ENCODE results near the gene EPHB2. TPM values are rescaled to one million over a fixed set of nuclear protein-coding genes. Genes with fewer than 3 reads are reported as not detected.
"Not testable (repeated sequence)": the region's sequence is repeated elsewhere in the genome, so short reads cannot be mapped to it uniquely, and the experiment has no call there.

The EPHB2 gene
- total and polyA plus RNA-seq, 7 donors: 1.2 to 38.6 (median 3.0) TPM

DNA sequence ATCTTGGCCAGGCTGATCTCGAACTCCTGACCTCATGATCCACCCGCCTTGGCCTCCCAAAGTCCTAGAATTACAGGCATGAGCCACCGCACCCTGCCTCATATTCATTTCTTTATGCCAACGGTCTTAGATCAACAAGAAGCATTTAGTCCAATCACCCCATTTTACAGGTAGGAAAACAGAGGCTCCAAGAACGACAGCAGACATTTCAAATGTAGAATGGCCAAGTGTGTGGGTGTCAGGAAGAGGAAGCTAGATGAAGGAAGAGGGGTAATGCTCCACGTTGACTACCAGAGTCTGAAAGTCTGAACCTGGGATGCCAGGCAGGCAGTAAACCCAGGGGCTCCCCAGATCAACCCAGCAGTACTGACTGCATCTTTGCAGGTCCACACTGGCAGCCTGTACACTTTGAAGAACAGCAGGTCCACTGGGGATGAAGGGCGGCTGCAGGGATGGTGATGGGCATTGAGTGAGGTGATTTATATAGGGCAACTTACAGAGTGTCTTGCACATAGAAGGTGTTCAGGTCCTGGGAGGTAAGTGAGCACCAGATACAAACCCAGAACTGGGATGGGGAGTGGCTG, 120.2 kb downstream of the EPHB2 start:
- TF ChIP-seq, protein P1, sequence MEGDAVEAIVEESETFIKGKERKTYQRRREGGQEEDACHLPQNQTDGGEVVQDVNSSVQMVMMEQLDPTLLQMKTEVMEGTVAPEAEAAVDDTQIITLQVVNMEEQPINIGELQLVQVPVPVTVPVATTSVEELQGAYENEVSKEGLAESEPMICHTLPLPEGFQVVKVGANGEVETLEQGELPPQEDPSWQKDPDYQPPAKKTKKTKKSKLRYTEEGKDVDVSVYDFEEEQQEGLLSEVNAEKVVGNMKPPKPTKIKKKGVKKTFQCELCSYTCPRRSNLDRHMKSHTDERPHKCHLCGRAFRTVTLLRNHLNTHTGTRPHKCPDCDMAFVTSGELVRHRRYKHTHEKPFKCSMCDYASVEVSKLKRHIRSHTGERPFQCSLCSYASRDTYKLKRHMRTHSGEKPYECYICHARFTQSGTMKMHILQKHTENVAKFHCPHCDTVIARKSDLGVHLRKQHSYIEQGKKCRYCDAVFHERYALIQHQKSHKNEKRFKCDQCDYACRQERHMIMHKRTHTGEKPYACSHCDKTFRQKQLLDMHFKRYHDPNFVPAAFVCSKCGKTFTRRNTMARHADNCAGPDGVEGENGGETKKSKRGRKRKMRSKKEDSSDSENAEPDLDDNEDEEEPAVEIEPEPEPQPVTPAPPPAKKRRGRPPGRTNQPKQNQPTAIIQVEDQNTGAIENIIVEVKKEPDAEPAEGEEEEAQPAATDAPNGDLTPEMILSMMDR (IDR thresholded peaks at IDR 0.05): no peak
- TF ChIP-seq EP300 (IDR thresholded peaks at IDR 0.05) (no peak), POLR2AphosphoS5 (IDR thresholded peaks at IDR 0.05) (no peak), POLR2A (IDR thresholded peaks at IDR 0.05) (no peak)
- Histone ChIP-seq H3K27me3 (no peaks in the 10 kb centered on the region), H3K9me3 (no peaks in the 10 kb centered on the region), H3K4me3 (no peak overlapping the region), H3K27ac (no peak overlapping the region), H3K36me3 (no peaks in the 10 kb centered on the region), H3K4me1 (peaks cover 0 to 19% (median 9%) of the 10 kb centered on the region in 4 donors)
- intact Hi-C loops (cut with DNase I): no loop called here
- WGBS, 2 donors: 68 to 70% methylated on average over 7 of the region's 7 CpGs
- DNase-seq: no peak

DNA sequence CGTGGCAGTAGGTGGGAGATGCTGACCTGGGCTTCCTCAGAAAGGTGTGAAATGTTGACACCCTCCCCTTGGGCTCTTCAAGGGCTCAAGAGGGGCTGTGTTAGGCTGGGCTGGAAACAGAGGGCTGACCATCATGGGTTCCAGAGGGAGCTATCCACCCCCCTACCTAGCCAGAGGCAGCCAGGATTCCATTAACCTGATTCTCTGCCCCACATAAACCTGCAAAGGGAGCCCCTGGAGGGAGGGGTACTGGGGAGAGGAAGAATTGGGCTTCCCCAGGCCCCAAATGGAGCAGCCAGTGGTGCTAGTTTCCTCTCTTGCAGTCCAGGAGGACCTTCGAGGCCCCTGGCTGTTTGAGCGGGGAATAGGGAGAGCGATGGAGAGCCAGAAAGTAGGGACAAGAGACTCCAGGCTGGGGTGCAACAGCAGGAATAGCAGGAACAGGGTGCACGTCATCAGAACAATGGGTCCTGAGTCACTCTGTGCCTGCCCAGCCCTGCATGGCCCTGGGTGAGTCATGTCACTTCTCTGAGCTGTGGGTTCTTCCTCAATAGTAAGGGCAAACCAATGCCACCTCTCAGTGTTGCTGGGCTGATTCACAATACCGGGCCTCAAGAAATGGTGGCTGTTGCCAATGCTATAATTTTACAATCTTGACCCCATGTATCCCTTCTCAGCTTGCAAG, 121.2 kb downstream of the EPHB2 start:
- 62 to 79% methylated on average over 6 of the region's 6 CpGs for WGBS, 2 donors
- no peaks in the 10 kb centered on the region for H3K27me3 ChIP-seq
- no peaks in the 10 kb centered on the region for H3K9me3 ChIP-seq
- H3K4me1 ChIP-seq: peaks cover 0 to 9% (median under 1%) of the 10 kb centered on the region in 4 donors
- H3K36me3 ChIP-seq: no peaks in the 10 kb centered on the region
- TF ChIP-seq POLR2A (IDR thresholded peaks at IDR 0.05) (no peak), POLR2AphosphoS5 (IDR thresholded peaks at IDR 0.05) (no peak), EP300 (IDR thresholded peaks at IDR 0.05) (no peak)
- TF ChIP-seq, protein P1 (IDR thresholded peaks at IDR 0.05): no peak
- intact Hi-C loops (cut with DNase I): no loop called here
- H3K27ac ChIP-seq: no peak overlapping the region
- no peak overlapping the region for H3K4me3 ChIP-seq
- DNase-seq: no peak

DNA sequence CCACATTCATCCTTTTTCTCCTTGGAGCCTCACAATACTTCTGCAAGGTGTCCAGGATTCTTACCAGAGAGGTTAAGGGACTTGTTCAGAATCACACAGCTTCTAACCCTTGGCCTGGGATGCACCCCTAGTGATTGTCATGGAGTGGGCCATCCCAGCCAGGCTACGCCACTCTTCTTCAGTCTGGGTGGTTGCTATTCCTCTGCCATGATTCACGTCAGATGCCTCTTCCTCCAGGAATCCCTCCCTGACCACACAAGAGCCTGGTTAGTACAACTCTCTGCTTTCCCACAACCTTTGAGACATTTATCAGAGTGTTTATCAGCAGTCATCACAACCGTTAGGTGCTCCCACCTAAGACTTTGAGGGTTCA, 121.8 kb downstream of the EPHB2 start:
- Histone ChIP-seq H3K9me3 (no peaks in the 10 kb centered on the region), H3K27ac (no peak overlapping the region), H3K4me1 (peaks cover 0 to 4% (median 0%) of the 10 kb centered on the region in 4 donors), H3K4me3 (no peak overlapping the region), H3K27me3 (no peaks in the 10 kb centered on the region), H3K36me3 (no peaks in the 10 kb centered on the region)
- DNase-seq: no peak
- intact Hi-C loops (cut with DNase I): no loop called here
- 86 to 89% methylated on average over 3 of the region's 3 CpGs for WGBS, 2 donors
- TF ChIP-seq, protein P1 (IDR thresholded peaks at IDR 0.05): no peak
- TF ChIP-seq POLR2AphosphoS5 (IDR thresholded peaks at IDR 0.05) (no peak), POLR2A (IDR thresholded peaks at IDR 0.05) (no peak), EP300 (IDR thresholded peaks at IDR 0.05) (no peak)

DNA sequence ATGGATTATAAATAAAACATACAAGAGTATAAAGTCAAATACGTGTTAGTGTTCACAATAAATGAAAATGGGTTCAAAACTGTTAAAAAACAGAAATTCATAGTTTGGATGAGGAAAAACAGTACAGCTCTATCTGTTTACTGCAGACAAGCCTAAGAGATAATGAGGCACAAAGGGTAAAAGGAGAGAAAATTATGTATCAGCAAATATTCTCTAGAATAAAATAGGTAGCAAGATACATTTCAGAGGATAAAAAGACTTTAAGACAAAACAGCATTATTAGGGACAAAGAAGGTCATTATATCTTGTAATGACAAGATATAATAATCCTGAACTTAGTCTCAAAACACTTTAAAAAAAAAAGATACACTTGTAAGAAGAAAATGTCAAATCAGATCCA, 123.1 kb downstream of the EPHB2 start:
- H3K4me3 ChIP-seq: no peak overlapping the region
- no peaks in the 10 kb centered on the region for H3K9me3 ChIP-seq
- H3K27ac ChIP-seq: no peak overlapping the region
- intact Hi-C loops (cut with DNase I): no loop called here
- 87 to 93% methylated on average over 1 of the region's 1 CpG for WGBS, 2 donors
- H3K36me3 ChIP-seq: no peaks in the 10 kb centered on the region
- no peaks in the 10 kb centered on the region for H3K4me1 ChIP-seq
- no peak for TF ChIP-seq EP300 (IDR thresholded peaks at IDR 0.05)
- no peak for TF ChIP-seq POLR2A (IDR thresholded peaks at IDR 0.05)
- TF ChIP-seq POLR2AphosphoS5 (IDR thresholded peaks at IDR 0.05): no peak
- TF ChIP-seq, protein P1 (IDR thresholded peaks at IDR 0.05): no peak
- DNase-seq: no peak
- no peaks in the 10 kb centered on the region for H3K27me3 ChIP-seq

DNA sequence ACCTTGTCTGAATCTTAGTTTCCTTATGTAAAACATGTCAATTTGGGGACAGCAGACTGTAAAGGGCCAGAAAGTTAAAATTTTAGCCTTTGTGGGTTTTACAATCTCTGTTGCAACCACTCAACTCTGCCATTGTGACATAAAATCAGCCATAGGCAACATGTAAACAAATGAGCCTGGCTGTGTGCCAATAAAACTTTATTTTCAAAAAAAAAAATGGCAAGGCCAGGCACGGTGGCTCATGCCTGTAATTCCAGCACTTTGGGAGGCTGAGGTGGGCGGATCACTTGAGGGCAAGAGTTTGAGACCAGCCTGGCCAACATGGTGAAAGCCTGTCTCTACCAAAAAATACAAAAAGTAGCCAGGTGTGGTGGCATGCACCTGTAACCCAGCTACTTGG, 123.8 kb downstream of the EPHB2 start:
- 54 to 66% methylated on average over 2 of the region's 2 CpGs for WGBS, 2 donors
- H3K4me1 ChIP-seq; H3K27ac ChIP-seq; DNase-seq; H3K27me3 ChIP-seq; H3K4me3 ChIP-seq; intact Hi-C loops (cut with DNase I); H3K9me3 ChIP-seq; H3K36me3 ChIP-seq: not testable (repeated sequence)

All from sigmoid colon (tissue), 7 donors.